ENCODE measurements around the gene CRISPLD2. TPM values are rescaled to one million over a fixed set of nuclear protein-coding genes. Genes with fewer than 3 reads are reported as not detected.

CRISPLD2 gene
- total RNA-seq, 1 donor from 2014 or later: 0.12 TPM

- intact Hi-C loops (cut with micrococcal nuclease): no loop called here
These were observed 24.3 kb upstream of the CRISPLD2 start for GRCh38 chr16:84795329-84796053.

GRCh38 chr16:84800158-84800978, 19.4 kb upstream of the CRISPLD2 start:
- intact Hi-C loops (cut with micrococcal nuclease): no loop called here

GRCh38 chr16:84803146-84803545, 16.6 kb upstream of the CRISPLD2 start:
- intact Hi-C loops (cut with micrococcal nuclease): no loop called here

- intact Hi-C loops (cut with micrococcal nuclease): no loop called here
These were observed 15.5 kb upstream of the CRISPLD2 start for GRCh38 chr16:84804326-84804725.

GRCh38 chr16:84806256-84806889, 13.4 kb upstream of the CRISPLD2 start:
- intact Hi-C loops (cut with micrococcal nuclease): no loop called here

GRCh38 chr16:84806890-84807258, 12.9 kb upstream of the CRISPLD2 start:
- intact Hi-C loops (cut with micrococcal nuclease): no loop called here

GRCh38 chr16:84807776-84808175, 12.0 kb upstream of the CRISPLD2 start:
- intact Hi-C loops (cut with micrococcal nuclease): no loop called here

- intact Hi-C loops (cut with micrococcal nuclease): no loop called here
These were observed 11.0 kb upstream of the CRISPLD2 start for GRCh38 chr16:84808826-84809225.

GRCh38 chr16:84810518-84811273, 9.1 kb upstream of the CRISPLD2 start:
- intact Hi-C loops (cut with micrococcal nuclease): loop anchor here (1.0 to 5.0 kb wide), 4 partner anchors 9 to 293 kb away; partner anchors contain the start of gene CRISPLD2

- intact Hi-C loops (cut with micrococcal nuclease): loop anchor here (1.0 to 5.0 kb wide), 4 partner anchors 8 to 294 kb away; partner anchors contain the start of gene CRISPLD2
These were observed 8.3 kb upstream of the CRISPLD2 start for GRCh38 chr16:84811529-84811928.

GRCh38 chr16:84813141-84813934, 6.4 kb upstream of the CRISPLD2 start:
- intact Hi-C loops (cut with micrococcal nuclease): loop anchor here (5.0 kb wide), 2 partner anchors 46 to 296 kb away; no protein-coding TSS in a partner anchor

- intact Hi-C loops (cut with micrococcal nuclease): no loop called here
These were observed 4.3 kb upstream of the CRISPLD2 start for GRCh38 chr16:84815462-84815861.

- intact Hi-C loops (cut with micrococcal nuclease): no loop called here
These were observed 3.8 kb upstream of the CRISPLD2 start for GRCh38 chr16:84816023-84816422.

- intact Hi-C loops (cut with micrococcal nuclease): no loop called here
These were observed 3.3 kb upstream of the CRISPLD2 start for GRCh38 chr16:84816485-84816884.

GRCh38 chr16:84817206-84817605, 2.6 kb upstream of the CRISPLD2 start:
- intact Hi-C loops (cut with micrococcal nuclease): no loop called here

GRCh38 chr16:84817613-84818012, 2.2 kb upstream of the CRISPLD2 start:
- intact Hi-C loops (cut with micrococcal nuclease): loop anchor here (2.0 kb wide), 1 partner anchor 63 kb away; no protein-coding TSS in a partner anchor

GRCh38 chr16:84818133-84818532, 1.7 kb upstream of the CRISPLD2 start:
- intact Hi-C loops (cut with micrococcal nuclease): loop anchor here (2.0 kb wide), 1 partner anchor 63 kb away; no protein-coding TSS in a partner anchor

- intact Hi-C loops (cut with micrococcal nuclease): loop anchor here (1.0 to 2.0 kb wide), 2 partner anchors 8 to 64 kb away; no protein-coding TSS in a partner anchor
These were observed 669 bp upstream of the CRISPLD2 start for GRCh38 chr16:84818989-84819643.

GRCh38 chr16:84820305-84820684, 510 bp downstream of the CRISPLD2 start:
- intact Hi-C loops (cut with micrococcal nuclease): no loop called here

- intact Hi-C loops (cut with micrococcal nuclease): no loop called here
These were observed 986 bp downstream of the CRISPLD2 start for GRCh38 chr16:84820771-84821170.
